Lung (tissue), 12 donors: Measurements from ENCODE around the gene CSTF1. TPM values are rescaled to one million over a fixed set of nuclear protein-coding genes. Genes with fewer than 3 reads are reported as not detected.

ENCODE experiments used
- ATAC-seq: fragments of 200-7000 bp; cut with Tn5 transposase; one replicate; pipeline ENCODE4 v1.9.1; 2020; ENCODE audit warnings: moderate number of reproducible peaks; ENCODE audit not compliant: insufficient read depth, low FRiP score
- DNase-seq, 3 donors: peaks; one replicate each; pipeline ENCODE4 v3.0.0-alpha.2; 2013 to 2017
- H3K27ac ChIP-seq, 2 donors: one replicate each; pipeline ENCODE4 v1.5.1; 2013; ENCODE audit warnings: mild to moderate bottlenecking in 2 of 2, moderate library complexity in 2 of 2, control low read depth in 1 of 2, inconsistent platforms in 1 of 2, low read depth in 1 of 2, low read length in 1 of 2
- H3K27me3 ChIP-seq, 3 donors: one replicate each; pipeline ENCODE4 v1.5.1; 2013; ENCODE audit warnings: low read length in 2 of 3; ENCODE audit not compliant: control insufficient read depth in 3 of 3, insufficient read depth in 3 of 3
- H3K36me3 ChIP-seq, 4 donors: one replicate each; pipeline ENCODE4 v1.5.1; 2013; ENCODE audit warnings: low read length in 4 of 4, mild to moderate bottlenecking in 1 of 4, moderate library complexity in 1 of 4; ENCODE audit not compliant: control insufficient read depth in 4 of 4, insufficient read depth in 4 of 4
- H3K4me1 ChIP-seq, 5 donors: one replicate each; pipeline ENCODE4 v1.5.1; 2013; ENCODE audit warnings: low read length in 5 of 5, mild to moderate bottlenecking in 2 of 5, moderate library complexity in 1 of 5; ENCODE audit not compliant: control insufficient read depth in 5 of 5, insufficient read depth in 5 of 5
- H3K4me3 ChIP-seq: one replicate; pipeline ENCODE4 v1.5.1; 2013; ENCODE audit warnings: mild to moderate bottlenecking, control low read depth, moderate library complexity
- H3K9ac ChIP-seq, 2 donors: one replicate each; pipeline ENCODE4 v1.5.1; 2013; ENCODE audit warnings: low read length in 2 of 2, control low read depth in 1 of 2; ENCODE audit not compliant: insufficient read depth in 1 of 2
- H3K9me3 ChIP-seq, 4 donors: one replicate each; pipeline ENCODE4 v1.5.1; 2013; ENCODE audit warnings: low read length in 3 of 4, mild to moderate bottlenecking in 1 of 4, moderate library complexity in 1 of 4; ENCODE audit not compliant: control insufficient read depth in 4 of 4, insufficient read depth in 3 of 4
- CTCF ChIP-seq: IDR thresholded peaks from 2 replicates; pipeline ENCODE4 v1.5.1; 2012; ENCODE audit warnings: mild to moderate bottlenecking; ENCODE audit errors: control extremely low read depth, extremely low read depth
- WGBS, 2 donors: extraction: QIAGEN DNeasy Blood & Tissue Kit; methylation state at CpG; one replicate each; pipeline ENCODE4 v1.1.7; 2013; 5-methylcytosine and 5-hydroxymethylcytosine counted together
- polyA plus RNA-seq, 2 donors: library from polyadenylated mRNA; stranded (reverse); fragments of 200-250 nt; gene quantifications; one replicate each; pipeline ENCODE4 v1.2.1, GENCODE V29; 2013
- total RNA-seq, 2 donors: library from RNA; depleted of rRNA in 1 of 2; stranded (reverse); fragments of >200 nt in 1 of 2; gene quantifications; one replicate each; pipeline ENCODE4 v1.2.1, GENCODE V29; 2014 to 2021
- donor health status: control.
- donor health status: control.
- donor health status: Bipolar disorder and iron deficiency.
- donor health status: healthy.
- donor health status: DM: yes; HTN: yes; CAD: no.

Gene CSTF1
- total and polyA plus RNA-seq, 4 donors = 6.4 to 36.1 (median 19.1) TPM

GRCh38 chr20:56414842-56415765 is 22.7 kb downstream of the CSTF1 start:
- no peaks in the 10 kb centered on the region for H3K27me3 ChIP-seq
- no peak for TF ChIP-seq CTCF
- DNase-seq (no peak), ATAC-seq (no peak)
- H3K36me3 ChIP-seq = peaks cover 0 to 21% (median 2%) of the 10 kb centered on the region in 4 donors
- 78 to 84% methylated on average over 12 of the region's 12 CpGs for WGBS, 2 donors
- H3K9me3 ChIP-seq = no peaks in the 10 kb centered on the region
- H3K9ac ChIP-seq = no peak overlapping the region
- H3K4me1 ChIP-seq = peaks cover 0 to 52% (median 8%) of the 10 kb centered on the region in 5 donors
- H3K27ac ChIP-seq = peak overlapping the region in 1 of 2 donors; percentile 32
- no peak overlapping the region for H3K4me3 ChIP-seq

GRCh38 chr20:56417402-56417801 is 25.0 kb downstream of the CSTF1 start:
- no peak for TF ChIP-seq CTCF
- Histone ChIP-seq H3K36me3 (peaks cover 0 to 32% (median 2%) of the 10 kb centered on the region in 4 donors), H3K9ac (no peak overlapping the region), H3K9me3 (no peaks in the 10 kb centered on the region), H3K27ac (peak overlapping the region in 1 of 2 donors; percentile 76), H3K4me3 (no peak overlapping the region), H3K4me1 (peaks cover 0 to 43% (median 9%) of the 10 kb centered on the region in 5 donors), H3K27me3 (no peaks in the 10 kb centered on the region)
- no peak for DNase-seq
- no peak for ATAC-seq
- 65 to 83% methylated on average over 7 of the region's 7 CpGs for WGBS, 2 donors

GRCh38 chr20:56417911-56418310 is 25.5 kb downstream of the CSTF1 start:
- DNase-seq = no peak
- 67 to 77% methylated on average over 4 of the region's 4 CpGs for WGBS, 2 donors
- no peaks in the 10 kb centered on the region for H3K9me3 ChIP-seq
- H3K4me1 ChIP-seq = peaks cover 0 to 44% (median 9%) of the 10 kb centered on the region in 5 donors
- peaks cover 0 to 32% (median under 1%) of the 10 kb centered on the region in 4 donors for H3K36me3 ChIP-seq
- no peak for ATAC-seq
- no peak for TF ChIP-seq CTCF
- H3K27ac ChIP-seq = peak overlapping the region; percentile 71 to 76
- no peak overlapping the region for H3K9ac ChIP-seq
- H3K27me3 ChIP-seq = no peaks in the 10 kb centered on the region
- H3K4me3 ChIP-seq = no peak overlapping the region
